ENCODE measurements around the gene C16orf89.

C16orf89 gene

DNA sequence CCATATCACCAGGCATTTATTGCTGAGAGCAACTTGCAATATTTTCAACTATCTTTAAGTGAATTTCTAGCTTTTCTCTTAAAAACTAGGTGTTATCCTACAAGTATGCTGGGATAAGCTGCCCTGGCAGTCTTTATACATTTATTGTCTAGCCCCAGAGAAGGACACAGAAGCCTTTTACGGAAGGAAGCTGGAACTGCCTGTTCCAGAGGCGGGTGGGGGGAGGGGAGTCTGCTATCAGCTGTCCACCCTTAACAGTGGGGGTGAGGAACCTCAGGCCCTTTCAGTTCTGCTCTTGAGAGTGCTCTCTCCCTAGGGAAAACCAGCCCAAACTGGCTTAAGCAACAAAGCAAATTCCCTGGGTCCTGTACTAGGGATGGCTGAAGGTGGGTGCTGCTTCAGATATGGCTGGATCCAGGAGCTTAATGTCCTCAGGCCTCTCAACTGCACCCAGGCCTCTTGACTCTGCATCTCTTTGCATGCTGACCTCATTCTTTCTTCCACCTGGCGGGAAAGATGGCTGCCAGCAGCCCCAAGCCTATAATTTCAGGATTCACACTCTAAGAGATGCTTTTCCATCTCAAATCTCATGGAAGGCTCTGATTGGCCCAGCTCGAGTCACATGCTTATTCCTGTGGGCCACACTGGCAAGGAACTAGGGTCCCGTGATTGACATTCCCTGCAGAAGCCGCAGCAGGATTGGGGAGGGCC, 48.6 kb downstream of the C16orf89 start:
- Histone ChIP-seq H3K36me3 (ENCODE audit: insufficient read depth, low read length) (no peaks in the 10 kb centered on the region), H3K9me3 (ENCODE audit: insufficient read depth, low read length, severe bottlenecking) (no peaks in the 10 kb centered on the region), H3K27ac (ENCODE audit: low read length) (no peak overlapping the region), H2AFZ (ENCODE audit: low read depth, low read length) (no peak overlapping the region), H3K4me2 (ENCODE audit: insufficient read depth, low read length) (no peak overlapping the region), H3K4me1 (ENCODE audit: insufficient read depth, low read length) (no peaks in the 10 kb centered on the region), H3K9ac (ENCODE audit: low read depth, low read length) (no peak overlapping the region), H3K4me3 (ENCODE audit: low read depth in 1 of 2, low read length in 2 of 2) (no peak overlapping the region), H3K79me2 (ENCODE audit: insufficient read depth, low read length) (no peaks in the 10 kb centered on the region), H3K27me3 (ENCODE audit: insufficient read depth, low read length, poor library complexity) (no peaks in the 10 kb centered on the region), H4K20me1 (ENCODE audit: insufficient read depth, low read length) (no peaks in the 10 kb centered on the region)
- TF ChIP-seq, protein P1, sequence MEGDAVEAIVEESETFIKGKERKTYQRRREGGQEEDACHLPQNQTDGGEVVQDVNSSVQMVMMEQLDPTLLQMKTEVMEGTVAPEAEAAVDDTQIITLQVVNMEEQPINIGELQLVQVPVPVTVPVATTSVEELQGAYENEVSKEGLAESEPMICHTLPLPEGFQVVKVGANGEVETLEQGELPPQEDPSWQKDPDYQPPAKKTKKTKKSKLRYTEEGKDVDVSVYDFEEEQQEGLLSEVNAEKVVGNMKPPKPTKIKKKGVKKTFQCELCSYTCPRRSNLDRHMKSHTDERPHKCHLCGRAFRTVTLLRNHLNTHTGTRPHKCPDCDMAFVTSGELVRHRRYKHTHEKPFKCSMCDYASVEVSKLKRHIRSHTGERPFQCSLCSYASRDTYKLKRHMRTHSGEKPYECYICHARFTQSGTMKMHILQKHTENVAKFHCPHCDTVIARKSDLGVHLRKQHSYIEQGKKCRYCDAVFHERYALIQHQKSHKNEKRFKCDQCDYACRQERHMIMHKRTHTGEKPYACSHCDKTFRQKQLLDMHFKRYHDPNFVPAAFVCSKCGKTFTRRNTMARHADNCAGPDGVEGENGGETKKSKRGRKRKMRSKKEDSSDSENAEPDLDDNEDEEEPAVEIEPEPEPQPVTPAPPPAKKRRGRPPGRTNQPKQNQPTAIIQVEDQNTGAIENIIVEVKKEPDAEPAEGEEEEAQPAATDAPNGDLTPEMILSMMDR (IDR thresholded peaks at IDR 0.05; ENCODE audit: borderline replicate concordance, extremely low read depth, low read length, poor library complexity, severe bottlenecking), result no peak
- TF ChIP-seq EZH2 (IDR thresholded peaks at IDR 0.05; ENCODE audit: borderline replicate concordance, low read depth, low read length, severe bottlenecking), result no peak
- DNase-seq (no peak), ATAC-seq (ENCODE audit: insufficient read depth, low read depth) (no peak)

DNA sequence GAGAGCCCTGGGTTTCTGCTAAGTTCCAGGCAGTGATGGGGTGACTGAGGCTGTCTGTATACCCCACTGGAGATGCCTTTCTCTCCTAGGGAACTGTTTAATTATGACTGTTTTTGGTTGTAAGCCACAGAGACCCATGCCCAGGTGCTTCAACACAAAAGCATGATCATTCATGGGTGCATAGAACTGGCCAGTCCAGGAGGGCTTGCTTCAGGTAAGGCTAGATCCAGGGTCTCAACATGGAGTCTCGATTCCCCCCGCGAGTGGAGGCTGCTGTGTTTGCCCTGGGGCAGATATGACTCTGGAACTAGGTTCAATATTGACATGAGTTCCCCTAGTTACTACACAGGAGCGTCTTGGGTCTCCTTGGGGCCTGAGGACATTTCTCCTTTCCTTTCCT, 49.9 kb downstream of the C16orf89 start:
- TF ChIP-seq EZH2 (IDR thresholded peaks at IDR 0.05; ENCODE audit: borderline replicate concordance, low read depth, low read length, severe bottlenecking), result no peak
- TF ChIP-seq, protein P1 (IDR thresholded peaks at IDR 0.05; ENCODE audit: borderline replicate concordance, extremely low read depth, low read length, poor library complexity, severe bottlenecking), result no peak
- H3K36me3 ChIP-seq (ENCODE audit: insufficient read depth, low read length), result no peaks in the 10 kb centered on the region
- no peaks in the 10 kb centered on the region for H3K4me1 ChIP-seq (ENCODE audit: insufficient read depth, low read length)
- no peak overlapping the region for H2AFZ ChIP-seq (ENCODE audit: low read depth, low read length)
- H3K27me3 ChIP-seq (ENCODE audit: insufficient read depth, low read length, poor library complexity), result no peaks in the 10 kb centered on the region
- H4K20me1 ChIP-seq (ENCODE audit: insufficient read depth, low read length), result no peaks in the 10 kb centered on the region
- H3K27ac ChIP-seq (ENCODE audit: low read length), result no peak overlapping the region
- H3K4me3 ChIP-seq (ENCODE audit: low read depth in 1 of 2, low read length in 2 of 2), result no peak overlapping the region
- ATAC-seq (ENCODE audit: insufficient read depth, low read depth) (no peak), DNase-seq (no peak)
- no peak overlapping the region for H3K4me2 ChIP-seq (ENCODE audit: insufficient read depth, low read length)
- H3K79me2 ChIP-seq (ENCODE audit: insufficient read depth, low read length), result no peaks in the 10 kb centered on the region
- H3K9me3 ChIP-seq (ENCODE audit: insufficient read depth, low read length, severe bottlenecking), result no peaks in the 10 kb centered on the region
- no peak overlapping the region for H3K9ac ChIP-seq (ENCODE audit: low read depth, low read length)

DNA sequence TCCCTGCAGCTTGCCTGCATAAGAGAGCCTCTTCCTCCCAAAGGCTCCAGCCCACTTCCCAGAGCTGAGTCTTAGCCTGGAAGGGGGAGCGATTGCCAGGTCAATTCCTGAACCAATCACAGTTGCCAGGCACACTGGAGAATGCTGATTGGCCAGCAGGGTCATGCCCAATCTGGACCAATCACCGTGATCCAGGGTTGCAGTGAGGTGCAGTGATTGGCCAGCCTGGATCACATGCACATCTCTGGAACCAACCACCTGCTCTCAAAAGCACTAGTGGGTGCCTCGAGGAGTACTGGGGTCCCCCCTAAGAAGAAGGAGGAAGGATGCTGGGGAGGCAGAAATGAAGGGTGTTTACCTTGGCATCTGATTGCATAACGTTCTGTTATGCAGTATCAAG, 50.4 kb downstream of the C16orf89 start:
- Histone ChIP-seq H3K4me2 (ENCODE audit: insufficient read depth, low read length) (no peak overlapping the region), H2AFZ (ENCODE audit: low read depth, low read length) (no peak overlapping the region), H3K27ac (ENCODE audit: low read length) (no peak overlapping the region), H3K9ac (ENCODE audit: low read depth, low read length) (no peak overlapping the region), H3K79me2 (ENCODE audit: insufficient read depth, low read length) (no peaks in the 10 kb centered on the region), H3K36me3 (ENCODE audit: insufficient read depth, low read length) (no peaks in the 10 kb centered on the region), H3K27me3 (ENCODE audit: insufficient read depth, low read length, poor library complexity) (no peaks in the 10 kb centered on the region), H4K20me1 (ENCODE audit: insufficient read depth, low read length) (no peaks in the 10 kb centered on the region), H3K9me3 (ENCODE audit: insufficient read depth, low read length, severe bottlenecking) (no peaks in the 10 kb centered on the region), H3K4me1 (ENCODE audit: insufficient read depth, low read length) (no peaks in the 10 kb centered on the region), H3K4me3 (ENCODE audit: low read depth in 1 of 2, low read length in 2 of 2) (no peak overlapping the region)
- TF ChIP-seq, protein P1 (IDR thresholded peaks at IDR 0.05; ENCODE audit: borderline replicate concordance, extremely low read depth, low read length, poor library complexity, severe bottlenecking), result no peak
- no peak for TF ChIP-seq EZH2 (IDR thresholded peaks at IDR 0.05; ENCODE audit: borderline replicate concordance, low read depth, low read length, severe bottlenecking)
- no peak for ATAC-seq (ENCODE audit: insufficient read depth, low read depth)
- DNase-seq, result no peak
